Erythroblast (primary cell): Measurements from ENCODE around the gene RAB29.

Source experiments
- GATA1 ChIP-seq: IDR thresholded peaks from 2 replicates; pipeline ENCODE4 v1.6.1; 2011; ENCODE audit warnings: low read depth, mild to moderate bottlenecking, control low read depth, low read length, moderate library complexity
- POLR2A ChIP-seq: IDR thresholded peaks from 2 replicates; pipeline ENCODE4 v1.6.1; 2011; ENCODE audit warnings: mild to moderate bottlenecking, low read length

GRCh38 chr1:205804605-205805004, 29.3 kb upstream of the RAB29 start:
- TF ChIP-seq POLR2A (no peak), GATA1 (no peak)
